Measurements from ENCODE around the gene C3orf85.

C3orf85 gene

DNA sequence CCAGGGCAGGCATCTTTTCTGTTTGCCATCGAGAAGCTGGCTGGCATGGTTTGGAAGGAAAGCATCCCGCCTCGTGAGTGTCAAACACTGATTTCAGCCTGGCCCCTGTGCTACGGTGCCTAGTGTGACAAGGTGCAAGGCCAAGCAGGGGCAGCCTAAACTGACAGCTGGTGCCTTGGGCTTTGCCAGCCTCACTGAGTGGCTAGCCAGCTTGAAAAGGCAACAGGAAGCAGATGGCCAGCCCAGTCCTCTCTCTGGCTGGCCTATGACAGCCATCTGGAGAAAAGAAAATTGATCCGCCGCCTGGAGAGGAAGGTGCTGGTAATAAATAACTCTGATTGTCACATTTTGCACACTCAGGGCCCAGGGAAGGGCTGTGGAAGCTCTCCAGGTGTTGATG lies 52.2 kb downstream of the C3orf85 start:
- no peaks in the 10 kb centered on the region for H3K4me1 ChIP-seq (ENCODE audit: insufficient read depth, poor library complexity, severe bottlenecking)
- H3K27ac ChIP-seq (ENCODE audit: poor library complexity, severe bottlenecking): no peak overlapping the region
- H3K27me3 ChIP-seq (ENCODE audit: insufficient read depth, poor library complexity, severe bottlenecking): no peaks in the 10 kb centered on the region
- DNase-seq (ENCODE audit: low spot score) (no peak), ATAC-seq (ENCODE audit: low read depth) (no peak)
- TF ChIP-seq, protein P1, sequence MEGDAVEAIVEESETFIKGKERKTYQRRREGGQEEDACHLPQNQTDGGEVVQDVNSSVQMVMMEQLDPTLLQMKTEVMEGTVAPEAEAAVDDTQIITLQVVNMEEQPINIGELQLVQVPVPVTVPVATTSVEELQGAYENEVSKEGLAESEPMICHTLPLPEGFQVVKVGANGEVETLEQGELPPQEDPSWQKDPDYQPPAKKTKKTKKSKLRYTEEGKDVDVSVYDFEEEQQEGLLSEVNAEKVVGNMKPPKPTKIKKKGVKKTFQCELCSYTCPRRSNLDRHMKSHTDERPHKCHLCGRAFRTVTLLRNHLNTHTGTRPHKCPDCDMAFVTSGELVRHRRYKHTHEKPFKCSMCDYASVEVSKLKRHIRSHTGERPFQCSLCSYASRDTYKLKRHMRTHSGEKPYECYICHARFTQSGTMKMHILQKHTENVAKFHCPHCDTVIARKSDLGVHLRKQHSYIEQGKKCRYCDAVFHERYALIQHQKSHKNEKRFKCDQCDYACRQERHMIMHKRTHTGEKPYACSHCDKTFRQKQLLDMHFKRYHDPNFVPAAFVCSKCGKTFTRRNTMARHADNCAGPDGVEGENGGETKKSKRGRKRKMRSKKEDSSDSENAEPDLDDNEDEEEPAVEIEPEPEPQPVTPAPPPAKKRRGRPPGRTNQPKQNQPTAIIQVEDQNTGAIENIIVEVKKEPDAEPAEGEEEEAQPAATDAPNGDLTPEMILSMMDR (IDR thresholded peaks at IDR 0.05; ENCODE audit: poor library complexity, severe bottlenecking): no peak
- H3K36me3 ChIP-seq (ENCODE audit: low read depth): no peaks in the 10 kb centered on the region
- H3K4me3 ChIP-seq (ENCODE audit: severe bottlenecking): no peak overlapping the region
- H3K9me3 ChIP-seq (ENCODE audit: severe bottlenecking): no peaks in the 10 kb centered on the region

DNA sequence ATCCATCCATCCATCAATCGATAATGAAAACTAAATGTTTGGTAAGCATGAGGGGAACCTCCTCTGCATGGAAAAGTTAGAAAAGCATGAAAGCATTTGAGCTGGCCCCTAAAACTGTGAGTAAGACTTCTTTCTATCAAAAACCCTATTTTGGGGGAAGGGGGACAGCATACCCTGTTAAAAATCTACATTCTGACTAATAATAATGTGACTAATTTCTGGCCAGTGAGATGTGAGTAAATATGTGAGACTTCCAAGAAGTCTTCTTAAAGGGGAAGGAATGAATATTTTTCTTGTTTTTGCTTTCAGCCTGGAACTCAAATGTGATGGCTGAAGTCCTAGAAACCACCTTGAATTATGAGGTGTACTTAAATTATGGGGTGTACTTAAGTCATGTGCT lies 54.9 kb downstream of the C3orf85 start:
- H3K27me3 ChIP-seq (ENCODE audit: insufficient read depth, poor library complexity, severe bottlenecking): no peaks in the 10 kb centered on the region
- DNase-seq (ENCODE audit: low spot score) (no peak), ATAC-seq (ENCODE audit: low read depth) (no peak)
- H3K36me3 ChIP-seq (ENCODE audit: low read depth): no peaks in the 10 kb centered on the region
- H3K4me3 ChIP-seq (ENCODE audit: severe bottlenecking): no peak overlapping the region
- H3K9me3 ChIP-seq (ENCODE audit: severe bottlenecking): no peaks in the 10 kb centered on the region
- H3K4me1 ChIP-seq (ENCODE audit: insufficient read depth, poor library complexity, severe bottlenecking): no peaks in the 10 kb centered on the region
- TF ChIP-seq, protein P1 (IDR thresholded peaks at IDR 0.05; ENCODE audit: poor library complexity, severe bottlenecking): no peak
- no peak overlapping the region for H3K27ac ChIP-seq (ENCODE audit: poor library complexity, severe bottlenecking)

DNA sequence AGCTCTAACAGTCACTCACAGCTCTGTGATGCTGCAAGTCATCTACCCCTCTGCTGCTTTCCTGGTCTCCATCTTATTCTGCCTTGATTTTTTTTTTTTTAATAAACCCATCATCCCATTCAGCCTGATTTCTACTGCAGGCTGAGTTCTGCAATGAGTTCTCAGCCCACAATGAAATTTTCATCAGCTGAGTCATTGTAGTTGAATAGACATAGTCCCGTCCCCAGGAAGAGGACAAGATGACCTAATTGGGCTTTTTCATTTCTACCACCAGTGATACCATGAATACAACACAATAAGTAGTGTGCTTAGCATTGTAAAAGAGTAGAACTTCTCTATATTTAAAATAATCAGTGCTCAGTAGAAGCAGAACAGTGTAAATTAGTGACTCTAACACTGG lies 59.3 kb downstream of the C3orf85 start:
- TF ChIP-seq, protein P1 (IDR thresholded peaks at IDR 0.05; ENCODE audit: poor library complexity, severe bottlenecking): no peak
- ATAC-seq (ENCODE audit: low read depth) (peak; percentile 52; the same call in 1 of the 3 replicates), DNase-seq (ENCODE audit: low spot score) (no peak)
- Histone ChIP-seq H3K4me1 (ENCODE audit: insufficient read depth, poor library complexity, severe bottlenecking) (no peaks in the 10 kb centered on the region), H3K27ac (ENCODE audit: poor library complexity, severe bottlenecking) (no peak overlapping the region), H3K36me3 (ENCODE audit: low read depth) (no peaks in the 10 kb centered on the region), H3K4me3 (ENCODE audit: severe bottlenecking) (no peak overlapping the region), H3K27me3 (ENCODE audit: insufficient read depth, poor library complexity, severe bottlenecking) (no peaks in the 10 kb centered on the region), H3K9me3 (ENCODE audit: severe bottlenecking) (no peaks in the 10 kb centered on the region)

All from RWPE2 (cell line).